Glomerular visceral epithelial cell (primary cell): Measurements from ENCODE around the gene RPL21.
"Not testable (repeated sequence)": the region's sequence is repeated elsewhere in the genome, so short reads cannot be mapped to it uniquely, and the experiment has no call there.

ENCODE experiments used
- DNase-seq: peaks from one replicate; pipeline ENCODE4 v3.0.0-alpha.2; 2016; ENCODE audit errors: extremely low spot score

The RPL21 gene

GRCh38 chr13:27251166-27252091, at the start of gene RPL21:
TSS of gene RPL21 (plus strand) at chr13:27251558. CDS start at chr13:27253777, 2,219 bp downstream.
- peak; percentile 93 for DNase-seq

- DNase-seq: no peak
These were observed 49.7 kb upstream of the RPL21 start for GRCh38 chr13:27201661-27202060.

- DNase-seq: no peak
These were observed 48.2 kb upstream of the RPL21 start for GRCh38 chr13:27203186-27203585.

GRCh38 chr13:27203854-27204253, 47.5 kb upstream of the RPL21 start:
- peak; percentile 15 for DNase-seq

DNA sequence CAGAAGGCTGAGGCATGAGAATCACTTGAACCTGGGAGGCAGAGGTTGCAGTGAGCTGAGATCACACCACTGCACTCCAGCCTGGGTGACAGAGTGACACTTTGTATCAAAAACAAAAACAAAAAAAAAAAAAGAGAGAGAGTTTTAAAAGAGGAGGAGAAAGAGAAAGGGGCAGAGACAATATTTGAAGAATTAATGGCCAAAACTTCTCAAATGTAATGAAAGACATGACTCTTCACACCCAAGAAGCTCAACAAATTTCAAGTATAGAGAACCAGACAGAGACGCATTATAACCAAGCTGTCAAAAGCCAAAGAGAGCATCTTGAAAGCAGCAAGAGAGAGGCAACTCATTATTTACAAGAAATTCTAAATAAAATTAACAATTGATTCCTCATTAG, 42.8 kb upstream of the RPL21 start:
- DNase-seq: no peak

DNA sequence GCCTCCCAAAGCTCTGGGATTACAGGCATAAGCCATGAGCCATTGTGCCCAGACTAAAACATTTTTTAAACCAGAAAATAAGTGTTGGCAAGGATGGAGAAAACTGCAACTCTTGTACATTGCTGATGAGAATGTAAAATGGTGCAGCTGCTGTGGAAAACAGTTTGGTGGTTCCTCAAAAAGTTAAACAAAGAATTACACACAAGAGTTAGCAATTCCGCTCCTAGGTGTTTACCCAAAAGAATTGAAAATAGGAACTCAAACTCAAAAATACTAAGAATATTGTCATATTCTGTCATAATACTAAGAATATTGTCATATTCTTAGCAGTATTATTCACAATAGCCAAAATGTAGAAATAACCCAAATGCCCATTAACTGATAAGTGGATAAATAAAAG, 40.1 kb upstream of the RPL21 start:
- no peak for DNase-seq

DNA sequence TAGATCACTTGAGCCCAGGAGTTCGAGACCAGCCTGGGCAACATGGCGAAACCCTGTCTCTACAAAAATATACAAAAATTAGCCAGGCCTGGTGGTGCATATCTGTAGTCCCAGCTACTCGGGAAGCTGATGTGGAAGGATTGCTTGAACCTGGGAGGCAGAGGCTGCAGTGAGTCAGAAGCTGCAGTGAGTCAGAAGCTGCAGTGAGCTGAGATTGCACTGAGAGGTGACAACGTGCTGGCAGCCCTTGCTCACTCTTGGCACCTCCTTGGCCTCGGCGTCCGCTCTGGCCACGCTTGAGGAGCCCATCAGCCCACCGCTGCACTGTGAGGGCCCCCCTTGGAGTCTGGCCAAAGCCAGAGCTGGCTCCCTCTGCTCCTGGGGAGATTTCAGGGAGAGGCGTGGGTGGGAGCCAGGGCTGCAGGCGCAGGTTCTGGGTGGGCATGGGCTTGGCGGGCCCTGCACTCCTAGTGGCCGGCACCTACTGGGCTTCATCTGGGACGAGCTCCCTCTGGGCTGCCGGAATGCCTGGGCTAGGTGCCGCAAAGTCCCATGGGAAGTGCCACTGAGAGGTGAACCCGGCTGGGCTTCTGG, 39.5 kb upstream of the RPL21 start:
- peak; percentile 79 for DNase-seq

DNA sequence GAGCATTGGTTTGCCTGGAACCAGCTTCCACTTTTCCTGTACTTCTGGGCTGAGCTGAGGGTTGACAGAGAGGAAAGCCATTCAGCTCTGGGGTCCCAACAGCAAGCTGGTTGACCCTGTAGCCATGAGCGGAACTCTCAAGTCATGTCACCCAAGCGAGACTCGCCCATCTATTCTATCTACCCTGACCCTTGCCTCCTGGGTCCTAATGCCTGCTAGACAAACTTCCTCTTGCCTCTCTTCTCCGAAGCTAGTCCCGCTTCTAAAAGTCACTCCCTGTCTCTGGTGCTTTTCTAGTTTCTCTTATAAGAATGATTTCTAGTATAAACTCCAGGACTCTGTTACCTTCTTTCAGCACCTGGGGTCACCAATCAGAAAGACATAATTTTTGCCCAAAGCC, 38.0 kb upstream of the RPL21 start:
- DNase-seq: not testable (repeated sequence)

DNA sequence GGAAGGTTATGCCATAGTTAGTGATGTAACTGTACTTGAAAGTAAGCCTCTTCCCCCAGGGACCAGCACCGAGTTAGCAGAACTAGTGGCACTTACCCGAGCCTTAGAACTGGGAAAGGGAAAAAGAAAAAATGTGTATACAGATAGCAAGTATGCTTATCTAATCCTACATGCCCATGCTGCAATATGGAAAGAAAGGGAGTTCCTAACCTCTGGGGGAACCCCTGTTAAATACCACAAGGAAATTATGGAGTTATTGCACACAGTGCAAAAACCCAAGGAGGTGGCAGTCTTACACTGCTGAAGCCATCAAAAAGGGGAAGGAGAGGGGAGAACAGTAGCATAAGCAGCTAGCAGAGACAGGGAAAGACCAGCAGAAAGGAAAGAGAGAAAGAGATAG, 33.6 kb upstream of the RPL21 start:
- not testable (repeated sequence) for DNase-seq

DNA sequence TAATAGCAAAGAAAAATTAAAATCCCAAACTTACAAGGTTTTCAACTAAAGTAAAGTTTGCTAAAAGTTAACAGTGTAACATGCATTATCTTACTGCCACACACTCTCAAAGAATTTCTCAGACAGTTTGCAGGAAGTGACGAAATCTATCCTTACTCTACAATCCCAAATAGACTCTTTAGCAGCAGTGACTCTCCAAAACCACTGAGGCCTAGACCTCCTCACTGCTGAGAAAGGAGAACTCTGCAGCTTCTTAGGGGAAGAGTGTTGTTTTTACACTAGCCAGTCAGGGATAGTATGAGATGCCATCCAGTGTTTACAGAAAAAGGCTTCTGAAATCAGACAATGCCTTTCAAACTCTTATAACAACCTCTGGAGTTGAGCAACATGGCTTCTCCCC, 32.5 kb upstream of the RPL21 start:
- not testable (repeated sequence) for DNase-seq

DNA sequence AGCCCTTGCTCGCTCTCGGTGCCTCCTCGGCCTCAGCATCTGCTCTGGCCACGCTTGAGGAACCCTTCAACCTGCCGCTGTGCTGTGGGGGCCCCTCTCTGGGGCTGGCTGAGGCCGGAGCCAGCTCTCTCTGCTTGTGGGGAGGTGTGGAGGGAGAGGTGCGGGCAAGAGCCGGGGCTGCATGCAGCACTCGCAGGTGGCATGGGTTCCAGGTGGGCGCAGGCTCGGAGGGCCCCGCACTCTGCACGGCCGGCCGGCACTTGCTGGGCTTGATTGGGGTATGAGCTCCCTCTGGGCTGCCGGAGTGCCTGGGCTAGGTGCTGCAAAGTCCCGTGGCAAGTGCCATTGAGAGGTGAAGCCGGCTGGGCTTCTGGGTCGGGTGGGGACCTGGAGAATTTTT, 31.7 kb upstream of the RPL21 start:
- no peak for DNase-seq

GRCh38 chr13:27222100-27222499, 29.3 kb upstream of the RPL21 start:
- DNase-seq: not testable (repeated sequence)

DNA sequence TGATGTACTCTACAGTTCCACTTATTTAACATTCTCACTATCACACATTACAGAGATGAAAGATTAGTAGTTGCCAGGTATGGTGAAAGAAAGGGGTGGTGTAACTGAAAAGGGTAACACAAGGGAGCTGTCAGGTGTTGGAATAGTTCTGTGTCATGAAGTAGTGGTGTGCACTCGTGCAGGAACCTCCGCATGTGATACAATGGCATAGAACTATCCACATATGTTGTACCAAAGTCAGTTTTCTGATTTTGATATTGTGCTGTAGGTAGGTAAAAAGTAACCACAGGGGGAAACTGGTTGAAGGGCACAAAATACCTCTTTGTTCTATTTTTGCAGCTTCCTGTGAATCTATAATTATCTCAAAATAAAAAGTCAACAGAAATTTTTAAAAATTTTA, 24.4 kb upstream of the RPL21 start:
- DNase-seq: no peak

DNA sequence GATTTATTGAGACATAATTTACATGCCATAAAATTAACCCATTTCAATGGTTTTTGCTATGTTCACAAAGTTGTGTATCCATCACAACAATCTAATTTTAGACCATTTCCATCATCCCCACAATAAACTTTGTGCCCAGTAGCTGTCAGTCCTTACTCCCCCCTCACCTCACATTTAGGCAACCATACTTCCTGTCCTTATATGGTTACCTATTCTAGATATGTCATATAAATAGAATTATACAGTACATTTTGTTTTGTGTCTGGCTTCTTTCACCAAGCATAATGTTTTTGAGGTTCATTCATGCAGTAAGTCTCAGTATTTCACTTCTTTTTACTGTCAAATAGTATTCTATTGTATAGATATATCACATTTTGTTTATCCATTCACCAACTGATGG, 23.2 kb upstream of the RPL21 start:
- no peak for DNase-seq

GRCh38 chr13:27229642-27230041, 21.7 kb upstream of the RPL21 start:
- DNase-seq: no peak

DNA sequence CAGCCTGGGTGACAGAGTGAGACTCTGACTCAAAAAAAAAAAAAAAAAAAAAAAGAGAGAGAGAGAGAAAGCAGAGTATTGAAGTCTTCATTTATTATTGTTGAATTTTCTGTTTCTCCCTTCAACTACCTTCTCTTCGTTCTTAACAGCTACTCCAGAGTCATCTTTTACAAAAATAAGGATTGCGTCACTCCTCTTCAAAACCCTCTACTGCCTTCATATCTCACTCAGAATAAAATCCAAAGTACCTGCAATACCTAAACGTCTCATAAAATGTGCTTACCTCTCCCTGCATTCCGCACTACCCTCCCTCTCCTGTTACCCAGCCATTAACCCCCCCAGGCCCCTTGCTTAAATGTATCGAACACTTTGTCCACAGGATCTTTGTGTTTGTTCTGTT, 17.4 kb upstream of the RPL21 start:
- no peak for DNase-seq

DNA sequence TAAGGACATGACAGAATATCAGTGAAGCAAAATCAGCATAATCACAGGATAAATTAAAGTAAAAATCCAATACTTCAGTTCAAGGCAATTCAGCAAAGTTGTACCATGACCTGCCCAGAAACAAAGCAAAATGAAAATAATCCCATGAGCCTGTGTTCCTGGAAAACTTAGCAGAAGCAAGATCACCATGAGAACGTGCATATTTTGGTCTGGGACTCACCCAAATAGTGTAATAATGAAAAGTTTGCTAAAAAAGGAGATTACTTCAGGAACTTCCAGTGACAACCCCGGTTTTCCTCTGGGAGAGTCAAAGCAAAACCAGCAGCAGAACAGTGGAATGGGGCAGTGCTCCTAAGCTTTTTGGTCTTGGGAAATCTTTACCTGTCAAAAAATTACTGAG, 14.9 kb upstream of the RPL21 start:
- no peak for DNase-seq

- no peak for DNase-seq
These were observed 8.7 kb upstream of the RPL21 start for GRCh38 chr13:27242702-27243101.

DNA sequence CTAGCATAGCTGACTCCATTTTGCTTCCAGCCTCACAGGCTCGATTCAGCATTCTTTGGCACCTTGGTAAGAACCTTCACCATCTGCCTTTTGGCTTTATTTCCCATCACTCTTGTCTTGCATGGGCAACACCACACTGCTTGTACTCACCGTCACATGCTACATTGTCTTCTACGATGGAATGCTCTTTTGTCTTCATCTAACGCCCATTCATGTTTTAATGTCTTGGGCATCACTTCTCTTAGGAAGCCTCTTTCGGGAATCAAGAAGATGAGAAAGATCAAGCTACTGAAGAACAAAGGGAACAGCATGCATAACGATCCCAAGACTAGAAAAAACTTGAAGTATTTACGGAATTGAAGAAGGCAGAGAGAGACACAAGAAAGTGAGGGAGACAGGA, 5.7 kb upstream of the RPL21 start:
- no peak for DNase-seq

- DNase-seq: no peak
These were observed 559 bp upstream of the RPL21 start for GRCh38 chr13:27250833-27251165.

DNA sequence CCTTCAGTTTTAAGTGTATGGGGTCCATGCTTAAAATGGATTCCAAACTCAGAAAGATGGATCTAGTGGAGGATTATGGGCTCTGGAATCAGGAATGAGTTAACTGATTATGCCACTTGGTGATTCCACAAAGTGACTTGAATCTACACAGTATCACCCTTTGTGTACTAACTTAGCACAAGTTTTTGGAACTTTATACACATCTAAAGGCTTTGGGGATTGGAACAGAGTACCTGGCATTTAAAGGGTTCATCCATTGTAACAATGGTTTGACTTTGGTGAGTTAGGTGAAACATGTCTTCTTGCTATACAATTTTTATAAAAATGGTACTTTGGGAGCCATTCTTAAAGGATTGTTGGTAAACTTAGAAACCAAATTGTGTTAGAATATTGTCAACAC, 1.1 kb downstream of the RPL21 start:
- DNase-seq: no peak

DNA sequence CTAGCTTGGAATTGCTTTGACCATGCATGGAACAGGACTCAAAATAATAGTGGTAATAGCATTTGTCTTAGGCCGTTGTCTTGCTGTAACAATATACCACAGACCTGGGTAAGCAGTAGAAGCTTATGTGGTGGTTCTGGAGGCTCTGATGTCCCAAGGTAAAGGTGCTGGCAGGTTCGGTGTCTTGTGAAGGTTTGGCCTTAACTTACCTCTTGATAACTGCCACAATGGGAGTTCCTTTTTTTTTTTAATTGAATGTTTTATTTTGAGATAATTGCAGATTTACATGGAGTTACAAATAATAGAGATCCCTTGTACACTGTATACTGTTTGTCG, 5.8 kb downstream of the RPL21 start:
- no peak for DNase-seq

GRCh38 chr13:27257648-27258253, 6.4 kb downstream of the RPL21 start:
- no peak for DNase-seq
